ENCODE results near the gene NFIC.
"Not testable (repeated sequence)": the region's sequence is repeated elsewhere in the genome, so short reads cannot be mapped to it uniquely, and the experiment has no call there.

DNA sequence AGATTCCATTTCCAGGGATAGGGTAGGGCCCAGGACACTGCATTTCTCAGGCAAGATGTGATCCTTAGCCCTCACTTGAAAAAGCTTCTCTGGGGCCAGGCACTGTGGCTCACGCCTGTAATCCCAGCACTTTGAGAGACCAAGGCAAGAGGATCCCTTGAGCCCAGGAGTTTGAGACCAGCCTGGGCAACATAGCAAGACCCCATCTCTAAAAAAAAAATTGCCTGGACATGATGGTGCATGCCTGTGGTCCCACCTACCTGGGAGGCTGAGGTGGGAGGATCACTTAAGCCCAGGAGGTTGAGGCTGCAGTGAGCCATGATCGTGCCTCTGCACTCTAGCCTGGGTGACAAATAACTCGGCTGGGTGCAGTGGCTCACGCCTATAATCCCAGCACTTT, 80.3 kb downstream of the NFIC start:
- TF ChIP-seq, protein P1, sequence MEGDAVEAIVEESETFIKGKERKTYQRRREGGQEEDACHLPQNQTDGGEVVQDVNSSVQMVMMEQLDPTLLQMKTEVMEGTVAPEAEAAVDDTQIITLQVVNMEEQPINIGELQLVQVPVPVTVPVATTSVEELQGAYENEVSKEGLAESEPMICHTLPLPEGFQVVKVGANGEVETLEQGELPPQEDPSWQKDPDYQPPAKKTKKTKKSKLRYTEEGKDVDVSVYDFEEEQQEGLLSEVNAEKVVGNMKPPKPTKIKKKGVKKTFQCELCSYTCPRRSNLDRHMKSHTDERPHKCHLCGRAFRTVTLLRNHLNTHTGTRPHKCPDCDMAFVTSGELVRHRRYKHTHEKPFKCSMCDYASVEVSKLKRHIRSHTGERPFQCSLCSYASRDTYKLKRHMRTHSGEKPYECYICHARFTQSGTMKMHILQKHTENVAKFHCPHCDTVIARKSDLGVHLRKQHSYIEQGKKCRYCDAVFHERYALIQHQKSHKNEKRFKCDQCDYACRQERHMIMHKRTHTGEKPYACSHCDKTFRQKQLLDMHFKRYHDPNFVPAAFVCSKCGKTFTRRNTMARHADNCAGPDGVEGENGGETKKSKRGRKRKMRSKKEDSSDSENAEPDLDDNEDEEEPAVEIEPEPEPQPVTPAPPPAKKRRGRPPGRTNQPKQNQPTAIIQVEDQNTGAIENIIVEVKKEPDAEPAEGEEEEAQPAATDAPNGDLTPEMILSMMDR (IDR thresholded peaks at IDR 0.05), result not testable (repeated sequence)
- TF ChIP-seq POLR2A (IDR thresholded peaks at IDR 0.05), result not testable (repeated sequence)

Measured in Peyer's patch (tissue), 4 donors.